RWPE1 (cell line): Measurements from ENCODE around the gene PDZRN3.

Experiments
- CTCF ChIA-PET: fragments of 350-600 bp; sonication (Branson Sonifier 250); formaldehyde crosslinking; extraction: SDS; loops from one replicate; lab custom pipeline; 2021; lab: Yijun Ruan, JAX
- POLR2A ChIA-PET: fragments of 400-600 bp; formaldehyde crosslinking; extraction: SDS; loops from one replicate; lab custom pipeline; 2020; ENCODE audit warnings: antibody characterized with exemption; ENCODE audit not compliant: low non-redundant PET; lab: Yijun Ruan, JAX
- DNase-seq: peaks from one replicate; pipeline ENCODE4 v3.0.0; 2012; ENCODE audit warnings: low spot score
- H3K27ac ChIP-seq: fragments of 450-650 bp; 2 replicates; pipeline ENCODE4 v1.5.1; 2017
- TF ChIP-seq, protein P1 (sequence below): fragments of 450-650 bp; conservative IDR thresholded peaks from 2 replicates; pipeline ENCODE4 v1.5.1; 2017; ENCODE audit warnings: low read depth, mild to moderate bottlenecking

The PDZRN3 gene

DNA sequence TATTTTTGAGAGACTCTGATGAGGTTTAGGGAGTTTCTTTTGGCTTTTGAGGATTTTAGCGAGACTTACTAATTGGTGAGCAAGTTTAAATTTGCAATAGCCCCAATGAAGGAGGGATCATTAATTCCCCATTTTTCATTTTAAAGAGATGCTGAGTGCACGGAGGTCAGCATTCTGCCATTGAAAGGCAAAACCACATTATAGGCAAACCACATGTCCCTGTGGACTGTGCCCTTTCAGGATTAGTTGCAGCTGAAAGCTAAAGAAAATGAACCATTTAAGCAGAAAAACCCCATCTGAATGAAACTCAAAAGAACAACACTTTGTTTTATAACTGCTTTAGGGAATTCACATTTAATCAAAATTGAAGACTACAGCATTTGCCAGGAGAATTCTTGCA, 246.5 kb downstream of the PDZRN3 start:
- no peak overlapping the region for H3K27ac ChIP-seq
- ChIA-PET POLR2A (no interaction called here), CTCF (no interaction called here)
- no peak for DNase-seq
- TF ChIP-seq, protein P1, sequence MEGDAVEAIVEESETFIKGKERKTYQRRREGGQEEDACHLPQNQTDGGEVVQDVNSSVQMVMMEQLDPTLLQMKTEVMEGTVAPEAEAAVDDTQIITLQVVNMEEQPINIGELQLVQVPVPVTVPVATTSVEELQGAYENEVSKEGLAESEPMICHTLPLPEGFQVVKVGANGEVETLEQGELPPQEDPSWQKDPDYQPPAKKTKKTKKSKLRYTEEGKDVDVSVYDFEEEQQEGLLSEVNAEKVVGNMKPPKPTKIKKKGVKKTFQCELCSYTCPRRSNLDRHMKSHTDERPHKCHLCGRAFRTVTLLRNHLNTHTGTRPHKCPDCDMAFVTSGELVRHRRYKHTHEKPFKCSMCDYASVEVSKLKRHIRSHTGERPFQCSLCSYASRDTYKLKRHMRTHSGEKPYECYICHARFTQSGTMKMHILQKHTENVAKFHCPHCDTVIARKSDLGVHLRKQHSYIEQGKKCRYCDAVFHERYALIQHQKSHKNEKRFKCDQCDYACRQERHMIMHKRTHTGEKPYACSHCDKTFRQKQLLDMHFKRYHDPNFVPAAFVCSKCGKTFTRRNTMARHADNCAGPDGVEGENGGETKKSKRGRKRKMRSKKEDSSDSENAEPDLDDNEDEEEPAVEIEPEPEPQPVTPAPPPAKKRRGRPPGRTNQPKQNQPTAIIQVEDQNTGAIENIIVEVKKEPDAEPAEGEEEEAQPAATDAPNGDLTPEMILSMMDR = no peak

DNA sequence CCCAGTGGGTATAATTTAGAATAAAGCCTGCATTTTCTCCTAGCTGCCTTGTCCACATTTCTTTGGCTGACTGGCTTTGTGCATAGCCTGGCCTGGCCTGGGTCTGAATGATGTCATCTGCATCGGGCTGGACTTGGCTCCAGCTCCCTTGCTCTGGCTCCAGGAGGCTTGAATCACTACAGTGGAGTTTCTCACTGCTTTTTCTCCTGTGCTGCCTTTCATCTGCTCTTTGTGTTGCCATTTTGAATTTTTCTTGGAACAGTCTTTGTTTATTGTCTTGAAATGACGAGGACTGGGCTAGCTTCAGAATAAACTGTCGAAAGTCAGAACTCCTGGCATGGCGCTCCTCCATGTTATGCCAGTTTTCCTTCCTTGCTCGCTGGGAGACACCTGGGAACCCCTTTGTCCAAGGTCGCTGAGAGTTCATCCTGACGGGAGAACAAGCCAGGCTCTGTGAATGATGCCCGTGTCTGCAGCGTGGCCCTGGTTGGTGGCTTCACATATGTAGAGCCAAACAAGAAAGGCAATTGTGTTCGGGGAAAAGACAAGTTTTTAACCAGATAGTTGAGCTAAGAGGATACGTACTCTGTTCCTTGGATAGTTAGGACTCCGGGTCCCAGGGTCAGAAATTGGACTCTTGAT, 258.9 kb downstream of the PDZRN3 start:
- POLR2A ChIA-PET = no interaction called here
- no peak overlapping the region for H3K27ac ChIP-seq
- TF ChIP-seq, protein P1 = no peak
- CTCF ChIA-PET = interaction anchor here (0.6 kb wide), 1 partner anchor 119 kb away, joined by 5 read pairs; no protein-coding TSS in a partner anchor
- DNase-seq = no peak

DNA sequence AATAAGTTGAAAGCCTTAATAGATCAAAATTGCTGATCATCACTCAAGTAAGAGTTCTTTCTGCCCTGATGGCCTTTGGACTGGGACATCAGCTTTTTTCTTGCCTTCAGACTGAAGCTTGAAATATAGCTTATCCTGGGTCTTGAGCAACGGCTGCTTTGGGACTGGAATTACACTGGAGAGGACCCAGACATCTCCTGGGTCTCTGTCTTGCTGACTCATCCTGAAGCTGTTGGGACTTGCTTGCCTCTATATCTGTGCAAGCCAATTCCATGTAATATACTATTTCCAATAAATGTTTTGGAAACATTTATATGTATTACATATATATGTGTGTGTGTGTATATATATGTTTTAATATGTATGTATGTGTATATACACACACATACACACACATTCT, 260.2 kb downstream of the PDZRN3 start:
- TF ChIP-seq, protein P1 = no peak
- peak; percentile 17 for DNase-seq
- no peak overlapping the region for H3K27ac ChIP-seq
- ChIA-PET POLR2A (no interaction called here), CTCF (no interaction called here)

DNA sequence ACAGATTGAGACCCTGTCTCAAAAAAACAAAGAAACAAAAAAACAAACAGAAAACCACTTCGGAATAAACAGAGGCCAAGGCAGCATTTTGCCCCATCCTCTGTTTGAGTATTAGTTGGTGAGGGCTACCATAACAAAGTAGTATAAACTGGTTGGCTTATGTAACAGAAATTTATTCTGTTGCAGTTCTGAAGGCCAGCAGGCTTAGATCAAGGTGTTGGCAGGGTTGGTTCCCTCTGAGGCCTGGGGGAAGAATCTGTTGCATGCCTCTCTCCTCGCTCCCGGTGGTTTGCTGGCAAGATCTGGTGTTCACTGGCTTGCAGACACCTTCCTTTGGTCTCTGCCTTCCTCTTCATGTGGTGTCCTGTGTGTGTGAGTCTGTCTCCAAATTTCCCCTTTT, 261.6 kb downstream of the PDZRN3 start:
- ChIA-PET CTCF (no interaction called here), POLR2A (no interaction called here)
- TF ChIP-seq, protein P1 = no peak
- DNase-seq = no peak
- H3K27ac ChIP-seq = no peak overlapping the region

DNA sequence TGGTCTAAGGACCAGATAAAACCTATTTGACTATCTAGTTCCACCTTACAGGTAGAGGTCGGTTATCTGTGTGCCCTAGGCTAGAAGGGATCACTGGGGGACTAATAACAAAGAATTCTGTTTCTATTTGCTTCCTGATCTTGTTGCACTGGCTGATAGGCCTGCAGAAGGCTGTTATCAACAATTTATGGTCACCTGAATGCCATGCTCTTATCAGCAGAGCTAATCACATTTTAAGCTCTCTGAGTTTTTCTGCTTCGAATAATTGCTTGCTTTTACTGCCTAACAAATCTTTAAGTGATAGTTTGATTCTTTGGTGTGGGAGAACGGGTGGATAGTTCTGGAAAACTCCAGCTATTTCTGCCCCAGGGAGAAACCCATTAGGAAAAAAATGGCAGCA, 263.1 kb downstream of the PDZRN3 start:
- no peak overlapping the region for H3K27ac ChIP-seq
- CTCF ChIA-PET = no interaction called here
- no peak for DNase-seq

DNA sequence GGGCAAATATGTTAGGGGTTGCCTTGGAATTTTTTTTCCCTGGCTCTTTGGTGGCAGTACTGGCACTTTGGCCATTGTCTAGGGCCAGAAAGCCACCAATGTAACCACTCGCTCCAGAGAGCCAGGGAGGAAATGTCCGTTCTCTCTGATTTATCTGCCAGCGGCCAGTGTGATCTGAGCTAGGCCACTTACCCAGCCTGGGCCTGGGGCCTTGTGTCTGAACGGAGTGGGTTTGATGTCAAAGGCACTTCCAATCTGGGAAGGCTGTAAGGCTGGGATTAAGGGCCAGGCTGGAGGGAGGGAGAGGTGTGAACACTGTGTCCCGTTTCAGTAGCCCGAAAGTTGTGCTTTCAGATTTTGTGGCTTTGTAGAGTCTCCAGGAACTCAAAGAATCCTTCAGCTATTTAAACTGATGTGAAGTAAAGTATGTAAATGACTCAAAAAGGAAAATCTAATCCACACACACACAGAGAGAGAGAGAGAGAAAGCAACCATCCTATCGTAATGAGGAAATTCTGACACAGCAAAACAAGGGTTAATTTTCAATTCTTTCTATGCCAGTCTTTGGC, 271.0 kb downstream of the PDZRN3 start:
- POLR2A ChIA-PET = no interaction called here
- no peak for DNase-seq
- TF ChIP-seq, protein P1 = no peak
- CTCF ChIA-PET = no interaction called here
- no peak overlapping the region for H3K27ac ChIP-seq

More for the DNA sequence above, 263.1 kb downstream of the PDZRN3 start:
- POLR2A ChIA-PET = no interaction called here
- TF ChIP-seq, protein P1 = no peak
